Stimulated activated naive CD8-positive, alpha-beta T cell treated with anti-CD3 and anti-CD28 coated beads, Interleukin-15, Interleukin-2, amounts not matched to agents 100 ng/mL and 50 ng/mL, for 24 hours (primary cell): ENCODE results near the gene RAPGEF2.
"Not testable (repeated sequence)": the region's sequence is repeated elsewhere in the genome, so short reads cannot be mapped to it uniquely, and the experiment has no call there.

Source experiments
- H3K27ac Mint-ChIP-seq: one replicate; pipeline ENCODE4 v1.8.0; 2021; ENCODE audit warnings: mild to moderate bottlenecking, mixed read lengths
- H3K27me3 Mint-ChIP-seq: one replicate; pipeline ENCODE4 v1.8.0; 2021; ENCODE audit warnings: mixed read lengths
- H3K36me3 Mint-ChIP-seq: one replicate; pipeline ENCODE4 v1.8.0; 2021; ENCODE audit warnings: low read depth, mixed read lengths
- H3K4me1 Mint-ChIP-seq: one replicate; pipeline ENCODE4 v1.8.0; 2021; ENCODE audit warnings: low read depth, mixed read lengths
- H3K4me3 Mint-ChIP-seq: one replicate; pipeline ENCODE4 v1.8.0; 2021; ENCODE audit warnings: mild to moderate bottlenecking, mixed read lengths
- H3K9me3 Mint-ChIP-seq: one replicate; pipeline ENCODE4 v1.8.0; 2021; ENCODE audit warnings: mixed read lengths

RAPGEF2 gene

GRCh38 chr4:159110961-159111360, 8.1 kb downstream of the RAPGEF2 start:
- H3K4me3 Mint-ChIP-seq = no peak overlapping the region
- peaks cover 55% of the 10 kb centered on the region for H3K4me1 Mint-ChIP-seq
- H3K27ac Mint-ChIP-seq = no peak overlapping the region
- peaks cover 7% of the 10 kb centered on the region for H3K36me3 Mint-ChIP-seq
- H3K27me3 Mint-ChIP-seq = no peaks in the 10 kb centered on the region
- H3K9me3 Mint-ChIP-seq = no peaks in the 10 kb centered on the region

GRCh38 chr4:159111416-159111815, 8.5 kb downstream of the RAPGEF2 start:
- Mint-ChIP-seq H3K36me3 (peaks cover 7% of the 10 kb centered on the region), H3K27me3 (no peaks in the 10 kb centered on the region), H3K27ac (no peak overlapping the region), H3K4me3 (no peak overlapping the region), H3K4me1 (peaks cover 57% of the 10 kb centered on the region), H3K9me3 (no peaks in the 10 kb centered on the region)

- H3K27me3 Mint-ChIP-seq, H3K27ac Mint-ChIP-seq, H3K4me3 Mint-ChIP-seq, H3K9me3 Mint-ChIP-seq, H3K36me3 Mint-ChIP-seq: not testable (repeated sequence)
- peaks cover 49% of the 10 kb centered on the region for H3K4me1 Mint-ChIP-seq
Observed at GRCh38 chr4:159113366-159113765, 10.5 kb downstream of the RAPGEF2 start.

GRCh38 chr4:159116098-159116497, 13.2 kb downstream of the RAPGEF2 start:
- H3K27me3 Mint-ChIP-seq, H3K36me3 Mint-ChIP-seq, H3K9me3 Mint-ChIP-seq, H3K4me3 Mint-ChIP-seq: not testable (repeated sequence)
- Mint-ChIP-seq H3K27ac (peak overlapping the region; percentile 42), H3K4me1 (peaks cover 30% of the 10 kb centered on the region)

GRCh38 chr4:159116693-159117092, 13.8 kb downstream of the RAPGEF2 start:
- H3K36me3 Mint-ChIP-seq = not testable (repeated sequence)

GRCh38 chr4:159117564-159117963, 14.7 kb downstream of the RAPGEF2 start:
- Mint-ChIP-seq H3K27me3 (no peaks in the 10 kb centered on the region), H3K36me3 (peaks cover 7% of the 10 kb centered on the region), H3K27ac (no peak overlapping the region), H3K9me3 (no peaks in the 10 kb centered on the region), H3K4me3 (no peak overlapping the region), H3K4me1 (peaks cover 22% of the 10 kb centered on the region)

More at GRCh38 chr4:159116693-159117092, 13.8 kb downstream of the RAPGEF2 start:
- not testable (repeated sequence) for H3K9me3 Mint-ChIP-seq, H3K4me3 Mint-ChIP-seq, H3K27me3 Mint-ChIP-seq
- H3K27ac Mint-ChIP-seq = peak overlapping the region; percentile 69
- peaks cover 27% of the 10 kb centered on the region for H3K4me1 Mint-ChIP-seq

- Mint-ChIP-seq H3K36me3 (peaks cover 7% of the 10 kb centered on the region), H3K27me3 (no peaks in the 10 kb centered on the region), H3K4me3 (no peak overlapping the region), H3K9me3 (no peaks in the 10 kb centered on the region), H3K4me1 (peaks cover 22% of the 10 kb centered on the region), H3K27ac (no peak overlapping the region)
Observed at GRCh38 chr4:159117968-159118367, 15.1 kb downstream of the RAPGEF2 start.

GRCh38 chr4:159121371-159121770, 18.5 kb downstream of the RAPGEF2 start:
- Mint-ChIP-seq H3K36me3 (no peaks in the 10 kb centered on the region), H3K9me3 (no peaks in the 10 kb centered on the region), H3K4me3 (no peak overlapping the region), H3K27ac (no peak overlapping the region), H3K27me3 (no peaks in the 10 kb centered on the region), H3K4me1 (peaks cover 20% of the 10 kb centered on the region)

- Mint-ChIP-seq H3K4me1 (peaks cover 21% of the 10 kb centered on the region), H3K4me3 (no peak overlapping the region), H3K36me3 (no peaks in the 10 kb centered on the region), H3K9me3 (no peaks in the 10 kb centered on the region), H3K27ac (peak overlapping the region; percentile 40), H3K27me3 (no peaks in the 10 kb centered on the region)
Observed at GRCh38 chr4:159126716-159127115, 23.8 kb downstream of the RAPGEF2 start.

GRCh38 chr4:159127745-159128518, 25.1 kb downstream of the RAPGEF2 start:
- Mint-ChIP-seq H3K9me3 (no peaks in the 10 kb centered on the region), H3K27me3 (no peaks in the 10 kb centered on the region), H3K27ac (no peak overlapping the region), H3K36me3 (no peaks in the 10 kb centered on the region), H3K4me1 (peaks cover 26% of the 10 kb centered on the region), H3K4me3 (no peak overlapping the region)

- no peak overlapping the region for H3K4me3 Mint-ChIP-seq
- no peaks in the 10 kb centered on the region for H3K27me3 Mint-ChIP-seq
- no peaks in the 10 kb centered on the region for H3K9me3 Mint-ChIP-seq
- peaks cover 26% of the 10 kb centered on the region for H3K4me1 Mint-ChIP-seq
- no peaks in the 10 kb centered on the region for H3K36me3 Mint-ChIP-seq
- no peak overlapping the region for H3K27ac Mint-ChIP-seq
Observed at GRCh38 chr4:159129814-159130550, 27.1 kb downstream of the RAPGEF2 start.

GRCh38 chr4:159131564-159131963, 28.7 kb downstream of the RAPGEF2 start:
- H3K27me3 Mint-ChIP-seq = no peaks in the 10 kb centered on the region
- H3K4me1 Mint-ChIP-seq = peaks cover 21% of the 10 kb centered on the region
- peaks cover 3% of the 10 kb centered on the region for H3K36me3 Mint-ChIP-seq
- no peak overlapping the region for H3K4me3 Mint-ChIP-seq
- no peaks in the 10 kb centered on the region for H3K9me3 Mint-ChIP-seq
- H3K27ac Mint-ChIP-seq = no peak overlapping the region

GRCh38 chr4:159134429-159134828, 31.6 kb downstream of the RAPGEF2 start:
- Mint-ChIP-seq H3K27ac (no peak overlapping the region), H3K4me3 (no peak overlapping the region), H3K27me3 (no peaks in the 10 kb centered on the region), H3K4me1 (peaks cover 22% of the 10 kb centered on the region), H3K36me3 (peaks cover 3% of the 10 kb centered on the region), H3K9me3 (no peaks in the 10 kb centered on the region)

- Mint-ChIP-seq H3K4me3 (no peak overlapping the region), H3K27me3 (no peaks in the 10 kb centered on the region), H3K36me3 (peaks cover 3% of the 10 kb centered on the region), H3K9me3 (no peaks in the 10 kb centered on the region), H3K27ac (no peak overlapping the region), H3K4me1 (peaks cover 14% of the 10 kb centered on the region)
Observed at GRCh38 chr4:159137176-159137575, 34.3 kb downstream of the RAPGEF2 start.

GRCh38 chr4:159138436-159138835, 35.6 kb downstream of the RAPGEF2 start:
- H3K27me3 Mint-ChIP-seq = no peaks in the 10 kb centered on the region
- H3K4me1 Mint-ChIP-seq = peaks cover 14% of the 10 kb centered on the region
- no peak overlapping the region for H3K4me3 Mint-ChIP-seq
- H3K36me3 Mint-ChIP-seq = peaks cover 3% of the 10 kb centered on the region
- H3K27ac Mint-ChIP-seq = no peak overlapping the region
- H3K9me3 Mint-ChIP-seq = no peaks in the 10 kb centered on the region
